HG02763 (cell line): ENCODE data around the gene UTP25.

ENCODE experiments used
- ATAC-seq: cut with Tn5 transposase; IDR thresholded peaks from one replicate; pipeline ENCODE4 v1.9.1; 2021; ENCODE audit warnings: mild to moderate bottlenecking, moderate library complexity; ENCODE audit not compliant: unreplicated experiment

UTP25 gene

DNA sequence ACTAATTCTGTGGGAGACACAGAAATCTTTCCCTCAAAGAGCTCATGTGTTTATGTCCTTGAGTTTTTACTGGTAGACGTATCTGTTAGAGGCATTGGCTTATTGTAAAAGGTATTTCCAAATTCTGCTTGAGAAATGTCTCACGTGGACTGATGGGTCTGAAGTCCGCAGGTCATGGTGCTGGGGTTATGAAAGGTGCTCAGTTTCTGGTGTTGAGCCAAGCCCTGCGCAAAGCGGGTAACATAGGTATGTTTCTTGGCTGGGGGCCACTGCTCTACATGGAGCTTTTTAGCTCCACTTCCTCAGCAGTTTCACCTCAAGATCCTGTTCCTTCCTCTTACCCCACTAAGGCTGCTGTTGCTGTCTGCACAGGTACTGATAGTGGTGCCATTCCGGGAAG is 10.8 kb downstream of the UTP25 start:
- ATAC-seq: no peak

DNA sequence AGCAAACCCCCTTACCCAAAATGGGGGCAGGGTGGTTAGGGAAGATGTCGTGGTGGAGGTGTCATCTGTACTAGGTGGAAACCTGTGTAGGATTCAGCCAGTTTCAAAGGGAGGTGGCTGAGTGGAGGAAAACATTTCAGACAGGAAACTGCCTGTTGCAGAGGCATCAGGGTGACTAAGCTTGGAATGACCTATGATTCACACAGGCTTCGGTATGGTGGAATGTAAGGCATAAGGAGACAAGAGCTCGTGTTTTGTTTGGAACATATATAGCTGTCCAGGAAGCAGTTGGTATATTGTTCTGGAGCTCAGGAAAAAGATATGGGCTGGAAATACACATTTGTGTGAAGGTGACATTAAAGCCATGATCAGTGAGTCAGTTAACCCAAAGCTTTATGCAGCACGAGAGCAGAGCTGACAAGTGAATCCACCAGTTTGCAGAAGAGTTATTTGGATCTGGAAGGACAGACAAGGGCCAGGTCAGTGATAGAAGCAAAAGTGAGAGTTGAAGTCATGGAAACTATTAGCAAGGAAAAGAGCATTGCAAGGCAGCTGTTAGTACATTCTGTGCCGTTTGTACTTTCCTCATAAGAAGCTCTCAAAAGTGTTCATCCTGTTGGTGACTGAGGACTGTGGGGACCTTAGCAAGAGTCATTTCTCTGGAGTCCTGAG is 12.2 kb downstream of the UTP25 start:
- ATAC-seq: no peak

DNA sequence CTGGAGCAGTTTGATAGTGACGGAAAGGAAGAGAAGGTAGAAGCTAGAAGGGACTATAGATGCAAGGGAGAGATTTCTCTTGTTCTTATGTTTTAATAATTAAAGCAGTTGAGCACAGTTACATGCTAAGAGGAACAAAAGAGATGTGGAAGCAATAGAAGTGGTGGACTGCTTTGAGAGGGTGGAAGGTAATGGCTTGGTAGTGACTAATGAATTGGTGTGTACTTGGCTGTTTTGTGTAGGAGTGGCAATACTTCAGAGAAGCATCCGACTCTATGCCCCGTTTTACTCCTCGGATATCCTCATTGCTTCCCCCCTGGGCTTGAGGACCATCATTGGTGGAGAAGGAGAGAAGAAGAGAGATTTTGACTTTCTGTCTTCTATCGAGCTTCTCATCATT is 12.8 kb downstream of the UTP25 start:
- ATAC-seq: no peak

DNA sequence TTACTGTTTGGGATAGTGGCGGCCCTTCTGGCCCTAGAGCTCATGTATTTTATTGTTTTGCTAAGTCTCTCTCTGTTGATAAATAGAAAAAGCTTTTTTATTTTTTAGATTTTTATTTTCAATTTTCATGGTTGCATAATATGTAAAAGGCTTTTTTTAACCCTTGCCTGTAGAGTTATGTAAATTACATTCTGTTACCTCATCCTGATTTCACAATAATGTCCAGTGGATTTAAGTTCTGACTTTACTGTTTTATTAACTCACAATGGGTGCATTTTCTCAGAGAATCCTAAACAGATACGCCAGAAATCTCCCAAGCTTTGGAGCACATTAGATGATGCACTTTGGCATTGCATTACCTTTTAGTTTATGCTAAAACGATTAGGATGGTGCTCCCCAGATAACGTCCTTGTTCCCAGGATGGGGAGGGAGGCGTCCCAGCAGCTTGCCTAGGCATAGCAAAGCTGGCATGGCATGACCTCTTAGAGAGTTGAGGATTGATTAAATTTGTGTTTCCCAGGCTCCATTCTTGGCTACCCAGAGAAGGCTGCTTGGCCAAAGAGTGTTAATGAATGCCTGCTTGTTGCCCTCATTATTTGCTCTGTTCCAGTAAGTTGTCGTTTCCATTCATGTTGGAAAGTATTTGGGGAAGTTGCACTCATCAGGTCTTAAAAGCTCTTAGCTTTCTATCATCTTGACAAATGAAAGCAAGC is 17.1 kb downstream of the UTP25 start:
- ATAC-seq: no peak

DNA sequence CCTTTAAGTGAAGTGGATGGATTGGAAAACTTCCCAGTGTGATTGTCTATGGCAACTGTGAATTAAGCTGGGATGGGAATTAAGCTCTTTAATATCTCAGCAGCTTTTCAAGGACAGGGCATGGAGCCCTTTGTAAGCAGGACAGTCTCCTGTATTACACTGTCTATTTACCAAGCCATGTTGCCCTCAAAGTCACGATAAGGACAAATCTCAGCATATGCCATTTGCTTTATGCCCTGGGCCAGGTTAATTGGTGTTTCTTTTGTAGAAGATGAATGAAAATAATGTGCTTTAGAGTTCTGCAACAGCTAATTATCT is 17.6 kb downstream of the UTP25 start:
- no peak for ATAC-seq

DNA sequence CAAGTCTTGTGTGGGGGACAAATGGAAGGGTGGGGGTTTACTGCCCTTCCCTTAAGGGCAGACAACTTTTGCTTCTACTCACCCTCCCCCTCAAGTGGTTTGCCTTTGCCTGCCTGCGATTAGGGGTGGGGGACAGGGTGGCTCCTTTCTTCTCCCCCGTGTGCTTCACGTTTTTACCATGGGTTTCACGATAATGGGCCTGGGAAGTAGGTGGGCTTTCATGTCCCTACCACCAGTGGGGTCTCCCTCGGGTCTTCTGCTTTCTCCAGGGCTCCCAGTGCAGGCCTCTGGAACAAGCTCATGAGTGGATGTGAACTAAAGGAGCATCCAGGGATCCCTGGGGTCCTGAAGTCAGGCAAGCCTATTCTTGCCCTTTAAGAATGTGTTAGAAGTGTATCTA is 21.6 kb downstream of the UTP25 start:
- no peak for ATAC-seq

DNA sequence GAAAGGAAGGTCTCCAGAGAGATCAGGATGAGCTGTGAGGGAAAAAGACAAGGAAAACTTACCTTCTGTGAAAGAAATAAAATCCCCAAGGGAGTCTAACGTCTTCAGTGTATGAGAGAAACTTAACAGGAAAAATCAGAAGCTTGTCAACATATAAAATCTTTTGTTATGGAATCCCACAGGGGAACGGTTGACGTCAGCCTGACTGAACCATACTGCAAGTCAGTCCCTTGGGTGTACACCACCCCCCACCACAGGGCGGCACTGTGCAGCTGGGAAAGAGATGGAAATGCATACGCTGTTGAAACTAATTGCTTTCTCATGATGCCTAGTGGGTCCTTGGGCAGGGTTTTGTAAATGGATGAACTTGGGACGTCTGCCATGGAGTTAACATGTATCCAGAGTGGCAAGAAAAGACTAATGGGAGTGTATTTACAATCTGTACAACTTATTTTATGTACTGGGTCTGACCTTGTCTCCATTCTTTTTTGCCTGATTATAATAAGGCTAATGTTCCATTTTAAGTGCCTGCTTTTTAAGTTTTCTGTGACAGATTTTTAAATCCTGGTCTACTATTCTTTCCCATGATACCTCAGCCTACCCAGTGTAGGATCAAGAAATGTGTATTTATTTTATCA is 22.7 kb downstream of the UTP25 start:
- peak; percentile 61 for ATAC-seq

DNA sequence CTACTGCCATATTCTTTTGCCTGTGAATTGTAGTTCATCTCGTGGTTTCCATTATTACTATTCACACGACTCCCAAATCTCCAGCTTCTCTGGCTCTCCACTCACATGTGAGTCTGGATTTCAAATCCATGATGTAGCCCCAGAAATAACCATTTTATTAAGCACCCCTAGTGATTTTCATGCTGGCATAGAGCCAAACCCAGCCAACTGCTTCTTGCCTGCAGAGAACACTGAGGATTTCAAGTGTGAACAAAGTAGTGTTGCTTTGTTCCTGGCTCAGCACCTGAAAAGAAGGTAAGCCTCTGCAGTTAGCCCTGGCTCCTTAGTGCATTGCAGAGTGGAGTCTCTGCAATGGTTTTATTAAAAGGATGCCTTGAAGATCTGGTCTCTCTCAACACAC is 25.9 kb downstream of the UTP25 start:
- no peak for ATAC-seq

DNA sequence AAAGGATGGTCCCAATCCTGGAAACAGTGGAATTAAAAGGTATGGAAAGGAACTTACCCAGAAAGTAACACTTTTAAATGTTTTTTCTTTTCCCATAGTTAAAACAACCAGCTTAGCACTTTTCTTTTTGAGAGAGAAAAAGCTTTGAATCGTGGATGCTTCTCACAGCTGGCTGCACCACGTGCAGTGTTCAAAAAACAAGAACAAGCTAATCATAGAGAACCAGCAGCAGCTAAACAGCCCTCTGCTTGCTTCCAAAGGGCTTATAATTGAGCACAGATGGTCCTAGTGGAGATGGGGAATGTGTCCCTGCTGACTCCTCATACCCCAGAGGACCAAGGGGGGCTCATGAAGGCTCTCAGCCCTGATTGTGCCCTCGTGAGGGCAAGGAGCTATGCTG is 26.4 kb downstream of the UTP25 start:
- ATAC-seq: no peak

DNA sequence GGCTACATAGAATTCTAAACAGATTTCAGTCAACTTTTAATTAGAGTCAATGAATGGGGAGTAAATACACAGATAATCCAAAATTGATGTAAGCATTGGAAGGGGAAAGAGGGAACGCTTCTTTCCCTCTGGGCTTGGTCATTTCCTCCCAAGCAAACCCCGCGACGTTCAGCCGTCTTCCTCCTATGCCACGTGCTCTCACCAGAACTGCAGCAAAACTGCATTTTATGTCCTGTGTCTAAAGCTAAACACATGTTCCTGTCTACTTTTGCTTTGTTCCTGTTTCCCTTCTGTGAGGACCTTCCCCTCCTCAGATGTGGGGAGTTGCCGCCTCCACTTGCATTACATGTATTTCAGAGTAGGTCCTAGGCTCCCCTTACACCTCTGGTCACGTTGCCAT is 27.2 kb downstream of the UTP25 start:
- ATAC-seq: no peak

DNA sequence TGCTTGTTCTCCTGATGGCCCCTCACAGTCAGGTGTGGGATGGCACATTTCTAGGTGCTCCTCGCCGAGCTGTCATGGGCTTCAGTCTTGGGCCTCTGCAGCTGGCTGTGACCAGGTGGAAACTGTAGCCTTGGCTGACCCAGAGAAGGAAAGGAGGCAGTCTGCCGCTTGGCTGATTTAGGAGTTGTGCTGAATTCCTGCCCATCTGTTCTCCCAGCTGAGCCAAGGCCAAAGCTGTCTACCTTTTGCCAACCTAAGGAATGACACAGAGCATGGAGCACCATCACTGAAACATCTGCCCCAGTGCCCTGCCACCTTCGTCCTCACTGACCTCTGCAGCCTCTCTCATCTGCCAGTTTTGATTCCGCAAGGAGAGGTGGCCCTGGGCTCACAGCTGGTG is 27.9 kb downstream of the UTP25 start:
- no peak for ATAC-seq

DNA sequence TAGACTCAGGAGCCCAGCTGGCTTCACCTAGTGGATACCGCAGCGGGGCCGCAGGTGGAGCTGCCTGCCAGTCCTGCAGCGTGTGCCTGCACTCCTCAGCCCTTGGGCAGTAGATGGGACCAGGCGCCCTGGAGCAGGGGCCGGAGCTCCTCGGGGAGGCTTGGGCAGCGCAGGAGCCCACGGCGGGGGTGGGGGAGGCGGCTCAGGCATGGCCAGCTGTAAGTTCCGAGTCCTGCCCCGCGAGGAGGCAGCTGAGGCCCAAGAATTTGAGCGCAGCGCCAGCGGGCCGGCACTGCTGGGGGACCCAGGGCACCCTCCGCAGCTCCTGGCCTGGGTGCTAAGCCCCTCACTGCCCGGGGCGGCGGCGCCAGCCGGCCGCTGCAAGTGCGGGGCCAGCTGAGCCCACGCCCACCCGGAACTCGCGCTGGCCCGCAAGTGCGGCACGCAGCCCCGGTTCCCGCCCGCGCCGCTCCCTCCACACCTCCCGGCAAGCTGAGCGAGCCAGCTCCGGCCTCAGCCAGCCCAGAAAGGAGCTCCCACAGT is 30.9 kb downstream of the UTP25 start:
- no peak for ATAC-seq

DNA sequence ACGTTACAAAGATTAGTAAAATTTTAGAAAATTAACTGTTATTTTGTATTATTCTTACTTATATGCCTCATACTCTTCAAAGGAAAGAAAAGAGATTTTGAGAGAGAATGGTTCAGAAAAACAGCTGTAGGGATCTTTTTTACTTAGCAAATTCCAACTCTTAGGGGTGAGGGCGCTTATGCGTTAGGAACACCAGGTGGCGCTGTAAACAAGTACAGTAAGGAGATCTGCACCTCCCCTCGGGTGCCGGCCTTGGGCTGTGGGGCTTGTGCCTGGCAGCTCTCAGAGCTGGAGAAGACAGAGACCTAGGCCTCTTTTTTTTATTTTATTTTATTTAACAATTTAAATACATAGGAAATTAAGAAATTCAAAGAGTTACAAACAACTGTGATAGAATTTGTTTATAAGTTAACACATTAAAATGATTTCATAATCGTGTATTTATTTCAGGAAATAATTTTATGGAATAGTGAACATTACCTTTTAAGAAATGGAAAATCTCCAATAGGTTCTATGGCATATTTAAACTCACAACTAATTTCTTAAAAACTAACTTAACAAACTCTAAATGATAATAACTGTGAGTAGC is 32.6 kb downstream of the UTP25 start:
- ATAC-seq: peak; percentile 83

DNA sequence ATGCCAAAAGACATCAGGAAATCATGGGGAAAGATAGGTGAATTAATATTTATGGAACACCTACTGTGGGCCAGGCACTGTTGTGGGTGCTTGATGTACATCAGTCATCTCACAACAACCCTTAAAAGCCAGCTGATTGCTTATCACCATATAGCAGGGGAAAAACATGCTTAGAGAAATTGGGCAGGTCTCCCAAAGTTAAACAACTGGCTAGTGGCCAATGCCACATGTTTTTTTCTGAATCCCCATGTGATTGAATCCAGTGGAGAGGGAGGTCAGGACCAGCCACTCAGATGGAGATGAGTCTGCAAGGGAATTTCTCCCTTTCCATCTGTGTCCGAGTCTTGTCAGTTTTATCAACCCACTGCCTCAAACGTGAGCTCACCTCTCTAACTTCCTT is 33.5 kb downstream of the UTP25 start:
- ATAC-seq: no peak

DNA sequence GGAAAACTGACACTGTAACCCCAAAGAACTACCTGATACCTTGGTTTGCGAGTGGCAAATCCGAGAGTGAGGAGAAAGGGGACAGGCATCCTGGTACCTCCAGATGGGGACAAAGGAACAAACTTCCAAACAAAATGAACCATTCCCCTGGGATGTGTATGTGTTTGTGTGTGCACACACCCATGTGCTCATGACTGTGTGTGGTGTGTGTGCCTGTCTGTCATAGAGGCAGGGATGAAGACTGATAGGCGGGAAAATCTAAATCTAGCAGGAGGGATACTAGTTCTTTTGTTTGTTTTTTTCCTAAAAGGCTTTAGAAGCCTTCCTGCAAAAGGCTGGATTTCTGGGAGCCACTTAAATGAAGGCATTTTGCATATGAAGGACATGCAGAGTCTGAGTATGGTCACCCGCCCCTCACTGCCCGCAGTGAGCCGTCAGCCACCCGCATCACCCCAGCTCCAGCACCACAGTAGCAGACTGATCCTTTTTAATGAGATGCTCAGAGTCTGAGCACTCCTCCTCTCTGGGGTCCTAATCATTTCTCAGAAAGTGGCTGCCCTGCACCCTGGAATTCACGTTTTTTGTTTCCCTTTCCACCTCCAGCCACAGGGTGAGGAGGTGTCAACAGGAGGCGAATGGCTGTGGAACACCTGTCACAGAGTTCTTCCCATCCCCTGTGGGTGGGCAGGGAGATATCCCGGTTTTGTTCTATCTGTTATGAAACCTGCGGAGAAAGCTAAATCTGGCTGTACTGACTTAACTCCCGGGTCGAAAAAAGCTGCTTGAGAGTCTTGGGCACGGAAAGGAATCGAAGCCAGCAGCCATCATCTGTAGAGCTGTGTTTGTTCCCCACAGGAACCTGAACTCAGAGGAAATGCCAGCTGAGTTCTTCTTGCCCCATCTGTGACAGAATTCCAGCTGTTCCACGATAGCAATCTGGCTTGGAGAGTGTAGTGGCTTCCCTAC is 34.9 kb downstream of the UTP25 start:
- ATAC-seq: no peak

DNA sequence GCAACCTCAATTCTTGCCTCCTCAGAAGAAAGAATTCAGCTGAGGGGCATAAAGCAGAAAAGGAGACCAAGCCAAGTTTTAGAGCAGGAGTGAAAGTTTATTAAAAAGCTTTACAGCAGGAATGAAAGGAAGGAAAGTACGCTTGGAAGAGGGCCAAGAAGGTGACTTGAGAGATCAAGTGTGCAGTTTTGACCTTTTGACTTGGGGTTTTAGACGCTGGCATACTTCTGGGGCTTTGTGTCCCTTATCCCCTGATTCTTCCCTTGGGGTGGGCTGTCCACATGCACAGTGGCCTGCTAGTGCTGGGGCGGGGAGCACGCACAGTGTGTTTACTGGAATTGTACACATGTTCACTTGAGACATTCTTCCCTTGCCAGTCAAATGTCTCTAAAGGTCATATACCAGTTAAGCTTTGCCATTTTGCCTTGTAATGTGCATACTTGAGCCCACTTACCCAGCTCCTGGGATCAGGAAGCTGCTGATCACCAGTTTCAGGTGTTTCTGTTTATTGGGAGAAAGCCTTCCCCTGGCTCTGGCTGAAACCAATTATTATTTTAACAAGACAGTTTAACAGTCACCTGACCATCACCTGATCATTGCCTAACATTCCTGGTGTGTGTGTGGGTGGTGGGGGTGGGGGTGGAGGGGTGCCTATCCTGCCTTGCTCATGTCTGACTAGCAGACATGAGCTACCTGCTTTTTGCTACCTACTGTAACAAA is 36.2 kb downstream of the UTP25 start:
- no peak for ATAC-seq

DNA sequence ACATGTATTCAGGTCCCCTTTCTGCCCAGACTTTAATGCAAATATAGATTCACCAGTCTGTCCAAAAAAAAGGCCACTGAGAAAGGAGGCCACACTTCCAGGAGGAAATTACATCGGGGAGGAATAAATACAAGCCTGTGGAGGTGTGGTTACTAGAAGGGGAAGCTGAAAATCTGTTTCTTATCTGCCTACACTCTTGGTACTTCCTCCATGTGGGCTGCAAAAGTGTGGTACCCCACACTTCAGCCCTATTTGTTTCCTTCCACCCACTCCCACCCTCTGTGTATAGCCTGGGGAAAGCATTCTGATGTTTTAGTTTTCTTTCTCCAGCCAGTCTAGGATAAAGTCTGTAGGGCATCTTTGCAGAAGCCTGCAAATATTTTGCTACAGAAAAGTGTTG is 38.4 kb downstream of the UTP25 start:
- no peak for ATAC-seq

DNA sequence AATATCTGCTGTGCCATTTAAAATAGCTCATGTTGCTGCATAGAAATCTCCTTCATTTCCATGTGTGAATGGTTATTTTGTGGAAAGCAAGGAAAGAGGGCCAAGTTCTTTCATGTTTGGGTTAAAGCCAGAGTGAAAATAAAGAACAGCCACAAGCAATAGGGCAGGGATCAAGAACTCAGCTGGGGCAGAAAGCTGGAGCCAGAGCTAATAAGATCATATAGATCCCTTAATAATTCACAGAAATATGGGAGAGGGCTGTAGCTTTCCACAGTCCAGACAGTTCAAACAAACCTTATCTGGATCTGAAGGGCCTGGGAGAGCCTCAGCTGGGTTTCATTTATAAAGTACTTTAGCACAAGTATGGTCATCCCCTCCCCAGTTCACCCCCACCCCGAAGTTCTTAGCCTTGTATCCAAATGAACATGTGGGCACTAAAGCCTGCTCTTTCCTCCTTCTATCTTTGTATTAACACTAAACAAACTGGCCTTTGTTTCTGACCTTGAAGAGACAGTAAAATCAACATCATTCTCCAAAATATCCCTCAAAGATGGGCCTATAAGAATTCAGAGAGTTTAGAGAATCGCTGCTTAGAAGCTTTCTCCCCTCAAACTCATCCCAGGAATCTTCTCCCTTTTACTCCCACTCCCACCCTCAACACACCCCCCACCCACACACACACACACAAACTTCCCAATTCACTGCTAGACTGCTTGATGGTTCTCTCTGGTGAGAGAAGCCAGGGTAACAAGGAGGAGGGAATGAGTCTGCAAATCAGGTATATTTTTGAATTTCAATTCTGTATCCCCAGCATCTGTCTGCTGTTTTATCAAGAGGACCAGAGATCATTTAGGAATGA is 41.7 kb downstream of the UTP25 start:
- no peak for ATAC-seq

DNA sequence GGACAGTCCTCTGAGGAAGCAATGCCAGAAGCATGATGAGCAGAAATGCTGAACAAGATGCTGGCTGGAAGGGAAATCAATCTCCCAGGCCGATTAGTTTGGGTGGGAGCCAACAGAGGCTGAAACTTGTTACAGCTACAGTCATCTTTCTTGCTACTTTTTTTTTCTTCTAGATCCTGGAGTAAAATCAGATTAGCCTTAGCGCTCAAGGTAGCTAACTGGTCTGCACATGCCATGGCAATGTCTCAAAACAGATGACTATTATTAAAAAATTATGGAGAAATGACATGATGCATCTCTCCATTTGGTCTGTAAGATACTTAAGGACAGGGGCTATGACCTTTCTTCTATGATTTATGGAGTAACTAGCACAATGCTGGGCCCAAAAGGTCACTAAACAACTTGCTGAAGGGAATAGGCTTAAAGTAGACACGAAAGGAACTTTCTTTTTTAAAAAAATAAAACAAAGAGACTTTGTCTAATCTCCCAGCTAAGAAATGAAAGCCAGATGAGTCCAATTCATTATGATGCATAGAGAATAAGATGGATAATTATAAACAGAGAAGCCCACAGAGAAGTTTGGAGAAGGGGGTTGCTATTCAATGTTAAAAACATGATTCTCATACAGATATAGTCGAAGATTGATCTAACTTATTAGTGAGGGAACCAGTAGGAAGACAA is 42.5 kb downstream of the UTP25 start:
- no peak for ATAC-seq
